Spleen (tissue), 7 donors: ENCODE data around the gene CHD5.

Experiments used
- POLR2A ChIP-seq, 3 donors: fragments of 450-650 bp; IDR thresholded peaks; one replicate each; pipeline ENCODE4 v1.5.1; 2017; ENCODE audit warnings: antibody characterized with exemption in 3 of 3, mild to moderate bottlenecking in 1 of 3
- TF ChIP-seq, protein P1 (sequence below), 11 experiments: fragments of 200-600 bp in 7 of 11; fragments of 450-650 bp in 4 of 11; sonication (generic) in 4 of 11; IDR thresholded peaks in 8 of 11; conservative IDR thresholded peaks in 3 of 11; 1 replicate in 7 of 11; 2 replicates in 4 of 11; pipeline versions ENCODE4 v1.4.0 to v1.8.0; 2016 to 2021; ENCODE audit warnings: antibody characterized with exemption in 11 of 11, inconsistent platforms in 4 of 11, mild to moderate bottlenecking in 1 of 11
- donor health status: DM: no; HTN: no; CAD: no; lungs with moderate emphysema.
- donor health status: DM: no; HTN: no; CAD: no.
- donor health status: DM: no; HTN: no; CAD: no.

GRCh38 chr1:6212193-6212959, 32.3 kb upstream of the CHD5 start:
- TF ChIP-seq, protein P1, sequence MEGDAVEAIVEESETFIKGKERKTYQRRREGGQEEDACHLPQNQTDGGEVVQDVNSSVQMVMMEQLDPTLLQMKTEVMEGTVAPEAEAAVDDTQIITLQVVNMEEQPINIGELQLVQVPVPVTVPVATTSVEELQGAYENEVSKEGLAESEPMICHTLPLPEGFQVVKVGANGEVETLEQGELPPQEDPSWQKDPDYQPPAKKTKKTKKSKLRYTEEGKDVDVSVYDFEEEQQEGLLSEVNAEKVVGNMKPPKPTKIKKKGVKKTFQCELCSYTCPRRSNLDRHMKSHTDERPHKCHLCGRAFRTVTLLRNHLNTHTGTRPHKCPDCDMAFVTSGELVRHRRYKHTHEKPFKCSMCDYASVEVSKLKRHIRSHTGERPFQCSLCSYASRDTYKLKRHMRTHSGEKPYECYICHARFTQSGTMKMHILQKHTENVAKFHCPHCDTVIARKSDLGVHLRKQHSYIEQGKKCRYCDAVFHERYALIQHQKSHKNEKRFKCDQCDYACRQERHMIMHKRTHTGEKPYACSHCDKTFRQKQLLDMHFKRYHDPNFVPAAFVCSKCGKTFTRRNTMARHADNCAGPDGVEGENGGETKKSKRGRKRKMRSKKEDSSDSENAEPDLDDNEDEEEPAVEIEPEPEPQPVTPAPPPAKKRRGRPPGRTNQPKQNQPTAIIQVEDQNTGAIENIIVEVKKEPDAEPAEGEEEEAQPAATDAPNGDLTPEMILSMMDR (IDR thresholded peaks at IDR 0.05 in 8 of 11, conservative IDR thresholded peaks at IDR 0.05 in 3 of 11): no peak
- no peak for TF ChIP-seq POLR2A (IDR thresholded peaks at IDR 0.05)
